ENCODE measurements around the gene GCLC.
"Not testable (repeated sequence)": the region's sequence is repeated elsewhere in the genome, so short reads cannot be mapped to it uniquely, and the experiment has no call there.

The GCLC gene

GRCh38 chr6:53487080-53487479 lies 57.8 kb downstream of the GCLC start:
- no peak for DNase-seq

DNA sequence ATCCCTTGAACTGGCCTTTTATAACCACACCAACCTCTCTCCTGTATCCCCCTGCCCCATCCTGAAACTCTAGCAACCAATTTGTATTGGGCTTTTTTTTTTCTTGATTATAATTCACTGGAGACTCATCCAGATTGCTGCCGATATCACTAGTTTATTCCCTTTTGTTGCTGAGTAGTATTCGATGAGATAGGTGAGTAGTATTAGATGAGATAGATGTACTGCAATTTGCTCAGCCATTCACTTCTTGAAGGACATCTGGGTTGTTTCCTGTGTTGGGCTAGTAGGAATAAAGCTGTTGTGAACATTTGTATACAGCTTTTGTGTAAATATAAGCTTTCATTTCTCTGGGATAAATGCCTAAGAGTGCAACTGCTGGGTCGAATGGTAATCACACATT lies 58.2 kb downstream of the GCLC start:
- DNase-seq, result no peak

GRCh38 chr6:53484476-53485280 lies 60.2 kb downstream of the GCLC start:
- no peak for DNase-seq

DNA sequence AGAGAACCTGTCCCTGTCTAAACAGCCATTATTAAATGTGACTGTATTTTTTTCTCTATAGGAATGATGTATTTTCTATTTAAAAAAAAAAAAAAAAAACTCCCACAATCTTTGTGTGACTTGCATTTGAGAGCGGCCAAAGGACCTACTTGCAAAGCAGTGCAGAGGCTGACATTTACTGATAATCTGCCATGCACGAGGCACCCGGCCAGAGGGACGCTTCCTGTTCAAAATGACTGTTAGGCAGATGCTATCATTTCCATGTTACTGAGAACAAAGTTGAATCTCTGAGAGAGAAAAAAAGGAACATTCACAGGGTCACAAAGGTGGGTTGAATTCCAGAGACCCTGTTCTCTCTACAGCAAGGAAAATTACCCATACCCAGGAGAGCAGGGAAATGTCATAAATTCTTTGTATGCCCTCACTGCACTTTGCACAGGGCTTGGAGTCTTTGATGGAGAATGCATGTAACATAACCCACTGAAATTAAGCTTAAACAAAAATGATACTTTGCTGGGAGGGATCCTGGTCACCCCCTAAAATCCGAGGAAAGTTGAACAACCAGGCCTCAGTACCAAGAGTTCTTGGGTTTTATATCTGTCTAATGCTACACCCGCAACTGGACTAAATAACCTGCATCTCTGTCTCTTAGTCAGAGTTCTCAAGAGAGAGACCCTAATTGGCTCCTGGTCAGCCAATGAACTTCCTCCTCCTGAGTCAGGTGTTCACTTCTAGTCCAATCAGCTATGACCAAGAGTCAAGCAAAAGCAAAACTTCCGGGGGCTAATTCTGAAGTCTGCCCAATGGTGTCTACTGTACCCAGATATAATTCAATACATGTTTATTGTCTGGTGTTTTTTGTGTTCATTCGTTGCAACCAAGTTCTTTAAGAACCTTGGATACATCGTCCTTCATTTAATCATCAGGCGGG lies 61.2 kb downstream of the GCLC start:
- DNase-seq, result no peak

DNA sequence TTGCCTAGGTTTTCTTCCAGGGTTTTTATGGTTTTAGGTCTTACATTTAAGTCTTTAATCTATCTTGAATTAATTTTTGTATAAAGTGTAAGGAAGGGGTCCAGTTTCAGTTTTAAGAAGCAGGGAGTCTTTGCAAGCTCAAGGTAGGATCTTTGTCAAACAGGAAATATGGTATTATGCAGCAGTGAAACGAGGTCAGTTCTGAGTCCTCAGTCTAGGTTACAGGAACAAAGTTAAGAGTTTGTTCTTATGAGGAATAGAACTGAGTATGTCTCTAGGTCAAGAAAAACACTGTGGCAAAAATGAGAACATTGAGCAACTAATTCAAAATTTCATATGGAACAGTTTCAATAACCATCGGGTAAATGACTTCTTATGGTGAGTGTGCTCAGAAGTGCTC lies 63.6 kb downstream of the GCLC start:
- DNase-seq, result no peak

DNA sequence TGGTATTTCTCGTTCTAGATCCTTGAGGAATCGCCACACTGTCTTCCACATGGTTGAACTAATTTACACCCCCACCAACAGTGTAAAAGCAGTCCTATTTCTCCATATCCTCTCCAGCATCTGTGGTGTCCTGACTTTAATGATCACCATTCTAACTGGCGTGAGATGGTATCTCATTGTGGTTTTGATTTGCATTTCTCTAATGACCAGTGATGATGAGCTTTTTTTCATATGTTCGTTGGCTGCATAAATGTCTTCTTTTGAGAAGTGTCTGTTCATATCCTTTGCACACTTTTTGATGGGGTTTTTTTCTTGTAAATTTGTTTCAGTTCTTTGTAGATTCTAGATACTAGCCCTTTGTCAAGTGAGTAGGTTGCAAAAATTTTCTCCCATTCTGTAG lies 64.1 kb downstream of the GCLC start:
- not testable (repeated sequence) for DNase-seq

DNA sequence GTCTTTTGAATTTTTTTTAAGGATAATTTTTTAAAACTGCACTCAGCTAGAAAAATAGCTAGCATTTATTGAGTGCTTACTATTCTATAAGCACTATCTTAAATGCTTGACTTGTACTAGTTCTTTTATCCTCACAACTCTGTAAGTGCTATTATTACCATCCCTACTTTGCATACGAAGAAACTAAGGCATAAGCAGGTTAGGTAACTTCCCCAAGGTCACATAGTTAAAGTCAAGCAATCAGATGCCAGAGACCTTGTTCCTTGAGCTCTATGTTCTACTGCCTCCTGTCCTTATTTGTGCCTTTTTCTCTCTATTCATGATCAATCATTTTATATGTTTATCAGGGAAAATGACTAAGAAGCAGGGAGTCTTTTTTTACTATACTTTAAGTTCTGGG lies 65.0 kb downstream of the GCLC start:
- DNase-seq, result no peak

GRCh38 chr6:53476964-53477363 lies 67.9 kb downstream of the GCLC start:
- DNase-seq, result no peak

GRCh38 chr6:53474010-53474409 lies 70.9 kb downstream of the GCLC start:
- no peak for DNase-seq

GRCh38 chr6:53469163-53469562 lies 75.7 kb downstream of the GCLC start:
- DNase-seq, result no peak

GRCh38 chr6:53466257-53466656 lies 78.6 kb downstream of the GCLC start:
- no peak for DNase-seq

- DNase-seq, result no peak
Measured at GRCh38 chr6:53465732-53466131, 79.2 kb downstream of the GCLC start.

- DNase-seq, result no peak
Measured at GRCh38 chr6:53464927-53465460, 79.9 kb downstream of the GCLC start.

- no peak for DNase-seq
Measured at GRCh38 chr6:53464483-53464882, 80.4 kb downstream of the GCLC start.

- DNase-seq, result no peak
Measured at GRCh38 chr6:53461696-53462095, 83.2 kb downstream of the GCLC start.

DNA sequence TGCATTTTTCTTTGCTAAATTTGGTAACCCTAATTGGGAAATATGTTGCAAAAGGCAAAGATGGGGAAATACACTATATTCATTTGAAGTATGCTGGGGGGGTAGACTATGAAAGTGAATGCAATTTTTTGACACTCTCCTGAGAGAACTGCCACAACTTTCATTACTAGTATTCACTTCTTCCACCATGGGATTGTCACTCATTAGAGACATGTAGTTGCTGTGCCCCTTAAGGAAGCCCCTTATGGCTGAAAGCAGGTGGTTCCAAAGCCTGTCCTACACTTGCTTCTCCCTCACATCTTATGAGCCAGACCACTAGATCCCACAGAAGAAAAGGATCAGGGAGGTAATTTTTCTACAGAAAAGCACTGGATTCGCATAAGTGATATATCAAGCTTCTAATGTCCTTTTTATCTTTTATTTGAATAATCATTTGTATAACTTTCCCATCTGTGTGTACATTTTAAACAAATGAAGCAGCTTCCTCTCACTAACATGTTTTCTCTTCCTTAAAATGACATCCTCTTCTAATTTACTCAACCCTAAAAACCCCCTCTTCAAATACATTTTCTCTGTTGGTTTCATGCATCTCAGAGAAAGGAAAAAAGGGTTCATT lies 83.8 kb downstream of the GCLC start:
- DNase-seq, result no peak

GRCh38 chr6:53458105-53458866 lies 86.6 kb downstream of the GCLC start:
- no peak for DNase-seq

GRCh38 chr6:53456809-53457208 lies 88.1 kb downstream of the GCLC start:
- no peak for DNase-seq

GRCh38 chr6:53455678-53456077 lies 89.2 kb downstream of the GCLC start:
- DNase-seq, result no peak

- no peak for DNase-seq
Measured at GRCh38 chr6:53451165-53451564, 93.7 kb downstream of the GCLC start.

DNA sequence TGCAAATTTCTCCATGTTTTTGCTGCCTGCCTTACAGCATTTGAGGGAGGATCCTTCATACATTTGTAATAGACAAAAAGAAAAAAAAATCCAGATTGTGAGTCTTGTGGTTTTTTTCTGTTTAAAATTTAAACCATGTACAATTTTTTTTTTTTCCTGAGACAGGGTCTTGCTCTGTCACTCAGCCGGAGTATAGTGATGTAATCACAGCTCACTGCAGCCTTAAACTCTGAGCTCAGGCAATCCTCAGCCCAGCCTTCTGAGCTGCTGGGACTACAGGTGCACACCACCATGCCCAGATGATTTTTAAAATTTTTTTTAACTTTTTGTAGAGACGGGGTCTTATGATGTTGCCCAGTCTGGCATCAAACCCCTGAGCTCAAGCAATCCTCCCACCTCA lies 97.0 kb downstream of the GCLC start:
- DNase-seq, result no peak
